Lung (tissue), 12 donors: ENCODE data around the gene COL25A1. TPM values are rescaled to one million over a fixed set of nuclear protein-coding genes. Genes with fewer than 3 reads are reported as not detected.

ENCODE experiments used
- ATAC-seq: fragments of 200-7000 bp; cut with Tn5 transposase; one replicate; pipeline ENCODE4 v1.9.1; 2020; ENCODE audit warnings: moderate number of reproducible peaks; ENCODE audit not compliant: insufficient read depth, low FRiP score
- DNase-seq, 3 donors: peaks; one replicate each; pipeline ENCODE4 v3.0.0-alpha.2; 2013 to 2017
- H3K27ac ChIP-seq, 2 donors: one replicate each; pipeline ENCODE4 v1.5.1; 2013; ENCODE audit warnings: mild to moderate bottlenecking in 2 of 2, moderate library complexity in 2 of 2, control low read depth in 1 of 2, inconsistent platforms in 1 of 2, low read depth in 1 of 2, low read length in 1 of 2
- H3K27me3 ChIP-seq, 3 donors: one replicate each; pipeline ENCODE4 v1.5.1; 2013; ENCODE audit warnings: low read length in 2 of 3; ENCODE audit not compliant: control insufficient read depth in 3 of 3, insufficient read depth in 3 of 3
- H3K36me3 ChIP-seq, 4 donors: one replicate each; pipeline ENCODE4 v1.5.1; 2013; ENCODE audit warnings: low read length in 4 of 4, mild to moderate bottlenecking in 1 of 4, moderate library complexity in 1 of 4; ENCODE audit not compliant: control insufficient read depth in 4 of 4, insufficient read depth in 4 of 4
- H3K4me1 ChIP-seq, 5 donors: one replicate each; pipeline ENCODE4 v1.5.1; 2013; ENCODE audit warnings: low read length in 5 of 5, mild to moderate bottlenecking in 2 of 5, moderate library complexity in 1 of 5; ENCODE audit not compliant: control insufficient read depth in 5 of 5, insufficient read depth in 5 of 5
- H3K4me3 ChIP-seq: one replicate; pipeline ENCODE4 v1.5.1; 2013; ENCODE audit warnings: mild to moderate bottlenecking, control low read depth, moderate library complexity
- H3K9ac ChIP-seq, 2 donors: one replicate each; pipeline ENCODE4 v1.5.1; 2013; ENCODE audit warnings: low read length in 2 of 2, control low read depth in 1 of 2; ENCODE audit not compliant: insufficient read depth in 1 of 2
- H3K9me3 ChIP-seq, 4 donors: one replicate each; pipeline ENCODE4 v1.5.1; 2013; ENCODE audit warnings: low read length in 3 of 4, mild to moderate bottlenecking in 1 of 4, moderate library complexity in 1 of 4; ENCODE audit not compliant: control insufficient read depth in 4 of 4, insufficient read depth in 3 of 4
- CTCF ChIP-seq: IDR thresholded peaks from 2 replicates; pipeline ENCODE4 v1.5.1; 2012; ENCODE audit warnings: mild to moderate bottlenecking; ENCODE audit errors: control extremely low read depth, extremely low read depth
- WGBS, 2 donors: extraction: QIAGEN DNeasy Blood & Tissue Kit; methylation state at CpG; one replicate each; pipeline ENCODE4 v1.1.7; 2013; 5-methylcytosine and 5-hydroxymethylcytosine counted together
- polyA plus RNA-seq, 2 donors: library from polyadenylated mRNA; stranded (reverse); fragments of 200-250 nt; gene quantifications; one replicate each; pipeline ENCODE4 v1.2.1, GENCODE V29; 2013
- total RNA-seq, 2 donors: library from RNA; depleted of rRNA in 1 of 2; stranded (reverse); fragments of >200 nt in 1 of 2; gene quantifications; one replicate each; pipeline ENCODE4 v1.2.1, GENCODE V29; 2014 to 2021
- donor health status: control.
- donor health status: control.
- donor health status: Bipolar disorder and iron deficiency.
- donor health status: healthy.
- donor health status: DM: yes; HTN: yes; CAD: no.

COL25A1 gene
- total and polyA plus RNA-seq, 4 donors = 0.06 to 3.5 (median 1.8) TPM

- Histone ChIP-seq H3K27me3 (no peaks in the 10 kb centered on the region), H3K9me3 (no peaks in the 10 kb centered on the region), H3K36me3 (no peaks in the 10 kb centered on the region), H3K4me1 (peaks cover 0 to 6% (median 0%) of the 10 kb centered on the region in 5 donors), H3K4me3 (no peak overlapping the region), H3K27ac (no peak overlapping the region), H3K9ac (no peak overlapping the region)
- TF ChIP-seq CTCF = no peak
- peak in 2 of 3 donors; percentile 58 to 85 for DNase-seq
- 44 to 79% methylated on average over 3 of the region's 3 CpGs for WGBS, 2 donors
- ATAC-seq = no peak
Observed at GRCh38 chr4:108796173-108796572, 506.3 kb downstream of the COL25A1 start.

DNA sequence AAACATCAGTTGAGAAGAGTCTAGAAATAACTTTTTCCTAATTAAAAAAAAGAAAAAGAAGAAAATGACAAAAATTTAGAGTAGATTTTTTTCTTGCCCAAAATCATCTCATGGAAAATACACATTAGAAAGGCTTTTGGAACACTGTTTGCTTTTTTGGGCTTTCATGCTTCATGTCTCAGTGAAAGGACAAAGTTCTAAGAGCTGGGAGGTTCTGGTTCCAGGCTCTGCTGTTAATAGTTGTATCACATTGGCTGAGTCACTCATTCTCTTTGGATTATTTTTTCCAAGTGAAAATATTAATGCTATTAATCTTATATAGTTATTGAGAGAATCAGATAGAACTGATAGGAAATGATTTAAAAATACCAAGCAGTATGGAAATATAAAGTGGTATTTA lies 506.7 kb downstream of the COL25A1 start:
- H3K9me3 ChIP-seq = no peaks in the 10 kb centered on the region
- no peak overlapping the region for H3K4me3 ChIP-seq
- H3K27me3 ChIP-seq = no peaks in the 10 kb centered on the region
- peaks cover 0 to 6% (median 0%) of the 10 kb centered on the region in 5 donors for H3K4me1 ChIP-seq
- H3K36me3 ChIP-seq = no peaks in the 10 kb centered on the region
- DNase-seq = peak in 1 of 3 donors; percentile 45
- no peak overlapping the region for H3K27ac ChIP-seq
- ATAC-seq = no peak
- no peak overlapping the region for H3K9ac ChIP-seq
- TF ChIP-seq CTCF = no peak

GRCh38 chr4:108794136-108794535 lies 508.3 kb downstream of the COL25A1 start:
- Histone ChIP-seq H3K36me3 (no peaks in the 10 kb centered on the region), H3K27ac (no peak overlapping the region), H3K27me3 (no peaks in the 10 kb centered on the region), H3K9me3 (no peaks in the 10 kb centered on the region), H3K4me3 (no peak overlapping the region), H3K9ac (no peak overlapping the region), H3K4me1 (peaks cover 0 to 6% (median 0%) of the 10 kb centered on the region in 5 donors)
- DNase-seq = peak in 2 of 3 donors; percentile 15 to 49
- no peak for ATAC-seq
- WGBS, 2 donors = 62 to 80% methylated on average over 1 of the region's 1 CpG
- no peak for TF ChIP-seq CTCF

GRCh38 chr4:108793415-108793814 lies 509.0 kb downstream of the COL25A1 start:
- 85 to 94% methylated on average over 1 of the region's 1 CpG for WGBS, 2 donors
- H3K27me3 ChIP-seq = no peaks in the 10 kb centered on the region
- H3K4me1 ChIP-seq = peaks cover 0 to 6% (median 0%) of the 10 kb centered on the region in 5 donors
- DNase-seq (no peak), ATAC-seq (no peak)
- H3K9me3 ChIP-seq = no peaks in the 10 kb centered on the region
- no peak overlapping the region for H3K9ac ChIP-seq
- H3K4me3 ChIP-seq = no peak overlapping the region
- no peaks in the 10 kb centered on the region for H3K36me3 ChIP-seq
- H3K27ac ChIP-seq = no peak overlapping the region
- no peak for TF ChIP-seq CTCF
